Astrocyte of the spinal cord (primary cell): Measurements from ENCODE around the gene UPK3A.

Experiments
- DNase-seq: peaks from one replicate; pipeline ENCODE4 v3.0.0; 2011; ENCODE audit warnings: low read depth, low spot score
- H3K4me3 ChIP-seq: 2 replicates; pipeline ENCODE4 v1.5.1; 2011; ENCODE audit warnings: low read depth, mild to moderate bottlenecking, low read length, moderate library complexity
- in situ Hi-C: cut with HindIII; loops from 2 replicates; pipeline ENCODE4 v1.10.0; 2017; ENCODE audit warnings: low sequenced_read_pairs
- TF ChIP-seq, protein P1 (sequence below): IDR thresholded peaks from 2 replicates; pipeline ENCODE4 v1.5.1; 2012; ENCODE audit warnings: low read depth, mild to moderate bottlenecking, low read length, inconsistent platforms

UPK3A gene

DNA sequence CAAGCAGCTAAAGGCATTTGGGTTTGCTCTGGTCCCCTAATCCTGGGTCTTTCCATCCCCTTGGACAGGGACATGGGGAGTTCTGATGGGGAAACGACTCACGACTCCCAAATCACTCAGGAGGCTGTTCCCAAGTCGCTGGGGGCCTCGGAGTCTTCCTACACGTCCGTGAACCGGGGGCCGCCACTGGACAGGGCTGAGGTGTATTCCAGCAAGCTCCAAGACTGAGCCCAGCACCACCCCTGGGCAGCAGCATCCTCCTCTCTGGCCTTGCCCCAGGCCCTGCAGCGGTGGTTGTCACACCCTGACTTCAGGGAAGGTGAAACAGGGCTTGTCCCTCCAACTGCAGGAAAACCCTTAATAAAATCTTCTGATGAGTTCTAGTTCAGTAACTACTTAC, 10.7 kb downstream of the UPK3A start:
- no peak for DNase-seq
- in situ Hi-C loops = no loop called here
- TF ChIP-seq, protein P1, sequence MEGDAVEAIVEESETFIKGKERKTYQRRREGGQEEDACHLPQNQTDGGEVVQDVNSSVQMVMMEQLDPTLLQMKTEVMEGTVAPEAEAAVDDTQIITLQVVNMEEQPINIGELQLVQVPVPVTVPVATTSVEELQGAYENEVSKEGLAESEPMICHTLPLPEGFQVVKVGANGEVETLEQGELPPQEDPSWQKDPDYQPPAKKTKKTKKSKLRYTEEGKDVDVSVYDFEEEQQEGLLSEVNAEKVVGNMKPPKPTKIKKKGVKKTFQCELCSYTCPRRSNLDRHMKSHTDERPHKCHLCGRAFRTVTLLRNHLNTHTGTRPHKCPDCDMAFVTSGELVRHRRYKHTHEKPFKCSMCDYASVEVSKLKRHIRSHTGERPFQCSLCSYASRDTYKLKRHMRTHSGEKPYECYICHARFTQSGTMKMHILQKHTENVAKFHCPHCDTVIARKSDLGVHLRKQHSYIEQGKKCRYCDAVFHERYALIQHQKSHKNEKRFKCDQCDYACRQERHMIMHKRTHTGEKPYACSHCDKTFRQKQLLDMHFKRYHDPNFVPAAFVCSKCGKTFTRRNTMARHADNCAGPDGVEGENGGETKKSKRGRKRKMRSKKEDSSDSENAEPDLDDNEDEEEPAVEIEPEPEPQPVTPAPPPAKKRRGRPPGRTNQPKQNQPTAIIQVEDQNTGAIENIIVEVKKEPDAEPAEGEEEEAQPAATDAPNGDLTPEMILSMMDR = no peak
- H3K4me3 ChIP-seq = no peak overlapping the region

GRCh38 chr22:45296628-45297297, 12.0 kb downstream of the UPK3A start:
- no peak for DNase-seq

GRCh38 chr22:45298934-45299505, 14.3 kb downstream of the UPK3A start:
- TF ChIP-seq, protein P1 = no peak
- in situ Hi-C loops = no loop called here
- DNase-seq = no peak
- no peak overlapping the region for H3K4me3 ChIP-seq

More at GRCh38 chr22:45296628-45297297, 12.0 kb downstream of the UPK3A start:
- in situ Hi-C loops = no loop called here
- TF ChIP-seq, protein P1 = no peak
- no peak overlapping the region for H3K4me3 ChIP-seq

GRCh38 chr22:45302751-45303150, 18.0 kb downstream of the UPK3A start:
- in situ Hi-C loops = no loop called here
- no peak for DNase-seq
- TF ChIP-seq, protein P1 = no peak
- H3K4me3 ChIP-seq = no peak overlapping the region

- H3K4me3 ChIP-seq = no peak overlapping the region
- in situ Hi-C loops = no loop called here
- DNase-seq = no peak
- TF ChIP-seq, protein P1 = no peak
These were observed 18.4 kb downstream of the UPK3A start for GRCh38 chr22:45303181-45303580.

DNA sequence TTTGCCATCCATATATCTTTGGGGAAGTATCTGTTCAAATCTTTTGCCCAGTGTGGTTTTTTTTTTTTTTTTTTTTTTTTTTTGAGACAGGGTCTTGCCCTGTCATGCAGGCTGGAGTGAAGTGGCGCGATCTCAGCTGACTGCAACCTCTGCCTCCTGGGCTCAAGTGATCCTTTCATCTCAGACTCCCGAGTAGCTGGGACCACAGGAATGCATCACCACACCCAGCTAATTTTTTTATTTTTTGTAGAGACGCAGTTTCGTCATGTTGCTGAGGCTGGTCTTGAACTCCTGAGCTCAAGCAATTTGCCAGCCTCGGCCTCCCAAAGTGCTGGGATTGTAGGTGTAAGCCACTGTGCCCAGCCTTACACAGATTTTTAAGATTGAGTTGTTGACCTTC, 20.2 kb downstream of the UPK3A start:
- H3K4me3 ChIP-seq = no peak overlapping the region
- in situ Hi-C loops = no loop called here
- TF ChIP-seq, protein P1 = no peak
- no peak for DNase-seq
